SK-N-SH (cell line): ENCODE measurements around the gene TINAGL1.

ENCODE experiments used
- CTCF ChIP-seq: fragments of 200-600 bp; sonication (generic); IDR thresholded peaks from 2 replicates; pipeline ENCODE4 v1.6.1; 2017; ENCODE audit warnings: antibody characterized with exemption, mild to moderate bottlenecking, moderate library complexity
- EZH2phosphoT487 ChIP-seq: fragments of 200-600 bp; sonication (generic); IDR thresholded peaks from 2 replicates; pipeline ENCODE4 v1.6.1; 2017; ENCODE audit warnings: low read depth, mixed run types, mild to moderate bottlenecking, antibody characterized with exemption, moderate library complexity, borderline replicate concordance
- POLR2AphosphoS5 ChIP-seq: IDR thresholded peaks from 2 replicates; pipeline ENCODE4 v1.6.1; 2012; ENCODE audit warnings: low read depth, low read length
- YY1 ChIP-seq: IDR thresholded peaks from 2 replicates; pipeline ENCODE4 v1.4.0; 2012; ENCODE audit warnings: low read depth, mild to moderate bottlenecking

DNA sequence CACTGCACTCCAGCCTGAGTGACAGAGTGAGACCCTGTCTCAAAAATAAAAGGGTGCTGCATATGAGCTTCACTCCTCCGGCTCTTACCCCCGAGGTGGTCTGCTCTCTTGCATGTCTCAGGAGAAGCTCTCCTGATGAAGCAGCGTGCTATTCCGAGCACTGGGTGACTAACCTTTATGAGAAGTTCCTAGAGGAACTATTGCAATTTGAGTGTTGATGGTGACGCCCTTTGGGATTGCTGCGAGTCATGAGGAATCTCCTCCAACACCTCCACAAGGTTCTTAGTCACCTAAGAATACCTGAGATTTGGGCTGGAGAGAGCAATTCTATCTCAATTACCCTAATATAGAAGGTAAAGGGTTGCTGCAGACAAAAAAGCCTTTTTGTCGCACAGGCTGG is 40.8 kb upstream of the TINAGL1 start:
- TF ChIP-seq CTCF (no peak), EZH2phosphoT487 (no peak), POLR2AphosphoS5 (no peak), YY1 (no peak)
